H1 (cell line): ENCODE results near the gene CNGA2.

Experiments
- CTCF ChIP-seq, 3 experiments: IDR thresholded peaks; 1 replicate in 2 of 3; 2 replicates in 1 of 3; pipeline versions ENCODE4 v1.5.1 to v1.6.1; 2011; ENCODE audit warnings: low read length in 3 of 3, mild to moderate bottlenecking in 3 of 3, inconsistent platforms in 2 of 3, low read depth in 1 of 3, moderate library complexity in 1 of 3; ENCODE audit not compliant: insufficient read depth in 1 of 3; ENCODE audit errors: control extremely low read depth in 1 of 3
- RNF2 ChIP-seq: fragments of 200-900, 300-1000 bp; sonication (generic); IDR thresholded peaks from 2 replicates; pipeline ENCODE4 v1.7.1; 2016; ENCODE audit warnings: borderline replicate concordance, low read depth, mild to moderate bottlenecking, antibody characterized with exemption, low read length; ENCODE audit not compliant: poor library complexity, severe bottlenecking; ENCODE audit errors: missing control alignments

- TF ChIP-seq RNF2 (no peak), CTCF (IDR thresholded peaks at IDR 0.05; ENCODE audit: control extremely low read depth in 1 of 3, insufficient read depth in 1 of 3, low read depth in 1 of 3, low read length in 3 of 3) (no peak)
Observed at GRCh38 chrX:151754641-151755215, 20.2 kb downstream of the CNGA2 start.
